ENCODE results near the gene TBC1D25.

GRCh38 chrX:48531358-48531959 lies 8.1 kb upstream of the TBC1D25 start:
- TF ChIP-seq CTCF (IDR thresholded peaks at IDR 0.05) (no peak), EZH2 (IDR thresholded peaks at IDR 0.05) (no peak)

All from neural progenitor cell (in vitro differentiated cells).